ENCODE data around the gene TPX2.

- TF ChIP-seq, protein P1, sequence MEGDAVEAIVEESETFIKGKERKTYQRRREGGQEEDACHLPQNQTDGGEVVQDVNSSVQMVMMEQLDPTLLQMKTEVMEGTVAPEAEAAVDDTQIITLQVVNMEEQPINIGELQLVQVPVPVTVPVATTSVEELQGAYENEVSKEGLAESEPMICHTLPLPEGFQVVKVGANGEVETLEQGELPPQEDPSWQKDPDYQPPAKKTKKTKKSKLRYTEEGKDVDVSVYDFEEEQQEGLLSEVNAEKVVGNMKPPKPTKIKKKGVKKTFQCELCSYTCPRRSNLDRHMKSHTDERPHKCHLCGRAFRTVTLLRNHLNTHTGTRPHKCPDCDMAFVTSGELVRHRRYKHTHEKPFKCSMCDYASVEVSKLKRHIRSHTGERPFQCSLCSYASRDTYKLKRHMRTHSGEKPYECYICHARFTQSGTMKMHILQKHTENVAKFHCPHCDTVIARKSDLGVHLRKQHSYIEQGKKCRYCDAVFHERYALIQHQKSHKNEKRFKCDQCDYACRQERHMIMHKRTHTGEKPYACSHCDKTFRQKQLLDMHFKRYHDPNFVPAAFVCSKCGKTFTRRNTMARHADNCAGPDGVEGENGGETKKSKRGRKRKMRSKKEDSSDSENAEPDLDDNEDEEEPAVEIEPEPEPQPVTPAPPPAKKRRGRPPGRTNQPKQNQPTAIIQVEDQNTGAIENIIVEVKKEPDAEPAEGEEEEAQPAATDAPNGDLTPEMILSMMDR (IDR thresholded peaks at IDR 0.05) = no peak
- TF ChIP-seq POLR2A (IDR thresholded peaks at IDR 0.05) (no peak), POLR2AphosphoS5 (IDR thresholded peaks at IDR 0.05) (no peak)
Observed at GRCh38 chr20:31721408-31722256, 17.5 kb upstream of the TPX2 start.
